ENCODE measurements around the gene C2orf76. TPM values are rescaled to one million over a fixed set of nuclear protein-coding genes. Genes with fewer than 3 reads are reported as not detected.

C2orf76 gene
- total RNA-seq, 4 donors from 2014 or later = 2.9 to 11.3 TPM; not detected in 2

DNA sequence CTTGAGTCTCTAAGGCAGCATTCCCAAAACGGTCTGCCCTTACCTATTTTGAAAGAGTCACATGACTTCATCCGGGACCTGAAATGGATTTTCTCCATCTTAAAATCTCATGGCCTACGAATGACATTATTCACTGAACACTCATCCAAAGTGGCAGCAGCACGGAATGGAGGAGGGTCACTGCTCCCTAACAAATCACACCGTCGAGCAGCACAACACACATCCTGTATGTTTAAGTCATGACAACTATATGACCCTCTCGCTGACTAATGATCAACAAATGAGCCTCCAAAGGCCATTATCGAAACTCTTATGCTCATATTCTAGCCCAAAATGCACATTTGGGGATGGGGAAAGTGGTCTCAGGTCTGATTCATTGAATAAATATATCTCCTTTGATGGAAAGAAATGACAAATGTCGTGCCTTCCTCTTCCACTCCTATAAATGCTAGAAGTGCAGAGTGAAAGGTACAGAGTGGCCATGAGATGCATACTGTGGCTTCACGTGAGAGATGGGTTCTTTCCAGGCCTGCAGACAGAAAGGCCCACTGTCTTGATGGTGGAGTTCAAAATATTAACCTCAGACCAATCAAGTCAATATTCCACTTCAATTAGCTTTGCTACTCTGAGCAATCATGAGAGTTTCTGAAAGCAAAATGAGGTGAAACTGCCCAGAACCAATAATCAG is 70.8 kb downstream of the C2orf76 start:
- TF ChIP-seq EP300 (IDR thresholded peaks at IDR 0.05; ENCODE audit: low read depth) = no peak
- TF ChIP-seq POLR2A (IDR thresholded peaks at IDR 0.05) = no peak
- TF ChIP-seq, protein P1, sequence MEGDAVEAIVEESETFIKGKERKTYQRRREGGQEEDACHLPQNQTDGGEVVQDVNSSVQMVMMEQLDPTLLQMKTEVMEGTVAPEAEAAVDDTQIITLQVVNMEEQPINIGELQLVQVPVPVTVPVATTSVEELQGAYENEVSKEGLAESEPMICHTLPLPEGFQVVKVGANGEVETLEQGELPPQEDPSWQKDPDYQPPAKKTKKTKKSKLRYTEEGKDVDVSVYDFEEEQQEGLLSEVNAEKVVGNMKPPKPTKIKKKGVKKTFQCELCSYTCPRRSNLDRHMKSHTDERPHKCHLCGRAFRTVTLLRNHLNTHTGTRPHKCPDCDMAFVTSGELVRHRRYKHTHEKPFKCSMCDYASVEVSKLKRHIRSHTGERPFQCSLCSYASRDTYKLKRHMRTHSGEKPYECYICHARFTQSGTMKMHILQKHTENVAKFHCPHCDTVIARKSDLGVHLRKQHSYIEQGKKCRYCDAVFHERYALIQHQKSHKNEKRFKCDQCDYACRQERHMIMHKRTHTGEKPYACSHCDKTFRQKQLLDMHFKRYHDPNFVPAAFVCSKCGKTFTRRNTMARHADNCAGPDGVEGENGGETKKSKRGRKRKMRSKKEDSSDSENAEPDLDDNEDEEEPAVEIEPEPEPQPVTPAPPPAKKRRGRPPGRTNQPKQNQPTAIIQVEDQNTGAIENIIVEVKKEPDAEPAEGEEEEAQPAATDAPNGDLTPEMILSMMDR (IDR thresholded peaks at IDR 0.05) = no peak
- no peak for TF ChIP-seq POLR2AphosphoS5 (IDR thresholded peaks at IDR 0.05)
- intact Hi-C loops (cut with DNase I; ENCODE audit: low total_unique reads) = loop anchor here (10.0 kb wide), 1 partner anchor 411 kb away; no protein-coding TSS in a partner anchor
- in situ Hi-C loops (cut with MboI; ENCODE audit: low pct_ligation_motif_present in 1 of 4, low pct_unique_long_range_greater_than_20kb in 1 of 4, low sequenced_read_pairs in 3 of 4) = loop anchor here in 3 of 4 donors (25.0 kb wide), 2 partner anchors 284 to 409 kb away; no protein-coding TSS in a partner anchor

DNA sequence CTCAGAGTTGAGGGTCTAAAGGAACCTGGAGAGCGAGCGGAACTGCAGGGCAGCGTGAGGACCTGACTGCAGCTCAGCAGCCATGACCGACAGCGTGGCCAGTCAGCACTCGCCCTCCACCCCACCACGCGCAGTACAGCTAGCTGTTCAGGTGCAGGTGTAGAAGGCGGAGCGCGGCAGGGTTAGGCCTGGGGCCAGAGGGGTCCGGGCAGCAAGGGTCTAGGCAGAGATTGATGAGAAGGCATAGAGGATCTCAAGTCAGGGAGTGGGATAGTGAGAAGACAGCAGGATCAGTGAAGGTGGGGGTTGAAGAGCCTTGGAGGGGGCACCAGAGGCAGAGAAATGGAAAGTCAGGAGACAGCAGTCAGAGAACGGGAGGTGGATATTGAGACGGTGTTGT is 72.0 kb downstream of the C2orf76 start:
- no peak overlapping the region for H3K4me3 ChIP-seq
- TF ChIP-seq EP300 (IDR thresholded peaks at IDR 0.05; ENCODE audit: low read depth) = no peak
- no peak for TF ChIP-seq POLR2AphosphoS5 (IDR thresholded peaks at IDR 0.05)
- TF ChIP-seq POLR2A (IDR thresholded peaks at IDR 0.05) = no peak
- TF ChIP-seq, protein P1 (IDR thresholded peaks at IDR 0.05) = no peak
- in situ Hi-C loops (cut with MboI; ENCODE audit: low pct_ligation_motif_present in 1 of 4, low pct_unique_long_range_greater_than_20kb in 1 of 4, low sequenced_read_pairs in 3 of 4) = loop anchor here in 3 of 4 donors (25.0 kb wide), 2 partner anchors 282 to 407 kb away; no protein-coding TSS in a partner anchor
- H3K27me3 ChIP-seq = no peaks in the 10 kb centered on the region
- no peaks in the 10 kb centered on the region for H3K36me3 ChIP-seq
- DNase-seq = no peak
- 89 to 90% methylated on average over 14 of the region's 14 CpGs for WGBS, 2 donors (ENCODE audit: low coverage in 1 of 2)
- H3K27ac ChIP-seq = no peak overlapping the region
- intact Hi-C loops (cut with DNase I; ENCODE audit: low total_unique reads) = loop anchor here (10.0 kb wide), 1 partner anchor 410 kb away; no protein-coding TSS in a partner anchor
- peaks cover 0 to 3% (median 0%) of the 10 kb centered on the region in 4 donors for H3K4me1 ChIP-seq
- no peaks in the 10 kb centered on the region for H3K9me3 ChIP-seq

More for the DNA sequence above, 70.8 kb downstream of the C2orf76 start:
- Histone ChIP-seq H3K4me3 (no peak overlapping the region), H3K9me3 (no peaks in the 10 kb centered on the region), H3K36me3 (no peaks in the 10 kb centered on the region), H3K27me3 (no peaks in the 10 kb centered on the region), H3K27ac (no peak overlapping the region), H3K4me1 (peaks cover 0 to 2% (median 0%) of the 10 kb centered on the region in 4 donors)
- DNase-seq = no peak
- WGBS, 2 donors (ENCODE audit: low coverage in 1 of 2) = 76 to 81% methylated on average over 8 to 10 of the region's 10 CpGs

GRCh38 chr2:119293900-119294299 is 72.7 kb downstream of the C2orf76 start:
- intact Hi-C loops (cut with DNase I; ENCODE audit: low total_unique reads) = loop anchor here (10.0 kb wide), 1 partner anchor 409 kb away; no protein-coding TSS in a partner anchor
- in situ Hi-C loops (cut with MboI; ENCODE audit: low pct_ligation_motif_present in 1 of 4, low pct_unique_long_range_greater_than_20kb in 1 of 4, low sequenced_read_pairs in 3 of 4) = loop anchor here in 3 of 4 donors (25.0 kb wide), 2 partner anchors 282 to 407 kb away; no protein-coding TSS in a partner anchor
- no peak for DNase-seq

DNA sequence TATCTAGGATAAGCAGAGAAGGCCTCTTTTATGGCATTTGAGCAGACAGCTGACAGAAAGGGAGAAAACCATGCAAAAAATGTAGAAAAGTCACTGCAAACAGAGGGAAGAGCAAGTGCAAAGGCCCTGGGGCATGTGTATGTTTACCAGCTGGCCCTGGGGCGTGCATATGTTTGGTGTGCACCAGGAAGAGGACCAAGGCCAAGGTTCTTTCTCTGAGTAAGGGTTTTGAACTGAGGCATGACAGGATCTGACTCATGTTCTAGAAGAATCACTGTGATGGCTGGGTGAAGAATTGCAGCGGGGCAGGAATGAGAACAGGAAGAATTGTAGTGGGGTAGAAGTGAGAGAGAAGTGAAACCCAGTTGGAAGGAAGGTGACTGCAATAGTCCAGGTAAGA is 73.4 kb downstream of the C2orf76 start:
- intact Hi-C loops (cut with DNase I; ENCODE audit: low total_unique reads) = loop anchor here (10.0 kb wide), 1 partner anchor 408 kb away; no protein-coding TSS in a partner anchor
- Histone ChIP-seq H3K27me3 (no peaks in the 10 kb centered on the region), H3K4me1 (peaks cover 0 to 10% (median 0%) of the 10 kb centered on the region in 4 donors), H3K4me3 (no peak overlapping the region), H3K27ac (no peak overlapping the region), H3K36me3 (no peaks in the 10 kb centered on the region), H3K9me3 (no peaks in the 10 kb centered on the region)
- TF ChIP-seq, protein P1 (IDR thresholded peaks at IDR 0.05) = no peak
- TF ChIP-seq POLR2AphosphoS5 (IDR thresholded peaks at IDR 0.05) (no peak), POLR2A (IDR thresholded peaks at IDR 0.05) (no peak), EP300 (IDR thresholded peaks at IDR 0.05; ENCODE audit: low read depth) (no peak)
- no peak for DNase-seq
- 85 to 100% methylated on average over 2 of the region's 2 CpGs for WGBS, 2 donors (ENCODE audit: low coverage in 1 of 2)
- in situ Hi-C loops (cut with MboI; ENCODE audit: low pct_ligation_motif_present in 1 of 4, low pct_unique_long_range_greater_than_20kb in 1 of 4, low sequenced_read_pairs in 3 of 4) = loop anchor here in 3 of 4 donors (25.0 kb wide), 2 partner anchors 281 to 406 kb away; no protein-coding TSS in a partner anchor

More at GRCh38 chr2:119293900-119294299, 72.7 kb downstream of the C2orf76 start:
- peaks cover 0 to 9% (median 0%) of the 10 kb centered on the region in 4 donors for H3K4me1 ChIP-seq
- H3K4me3 ChIP-seq = no peak overlapping the region
- H3K27me3 ChIP-seq = no peaks in the 10 kb centered on the region
- 73 to 79% methylated on average over 7 of the region's 7 CpGs for WGBS, 2 donors (ENCODE audit: low coverage in 1 of 2)
- TF ChIP-seq, protein P1 (IDR thresholded peaks at IDR 0.05) = no peak
- TF ChIP-seq POLR2A (IDR thresholded peaks at IDR 0.05) (no peak), POLR2AphosphoS5 (IDR thresholded peaks at IDR 0.05) (no peak), EP300 (IDR thresholded peaks at IDR 0.05; ENCODE audit: low read depth) (no peak)
- H3K9me3 ChIP-seq = no peaks in the 10 kb centered on the region
- no peak overlapping the region for H3K27ac ChIP-seq
- no peaks in the 10 kb centered on the region for H3K36me3 ChIP-seq
